ENCODE measurements around the gene FLVCR2.

The FLVCR2 gene

DNA sequence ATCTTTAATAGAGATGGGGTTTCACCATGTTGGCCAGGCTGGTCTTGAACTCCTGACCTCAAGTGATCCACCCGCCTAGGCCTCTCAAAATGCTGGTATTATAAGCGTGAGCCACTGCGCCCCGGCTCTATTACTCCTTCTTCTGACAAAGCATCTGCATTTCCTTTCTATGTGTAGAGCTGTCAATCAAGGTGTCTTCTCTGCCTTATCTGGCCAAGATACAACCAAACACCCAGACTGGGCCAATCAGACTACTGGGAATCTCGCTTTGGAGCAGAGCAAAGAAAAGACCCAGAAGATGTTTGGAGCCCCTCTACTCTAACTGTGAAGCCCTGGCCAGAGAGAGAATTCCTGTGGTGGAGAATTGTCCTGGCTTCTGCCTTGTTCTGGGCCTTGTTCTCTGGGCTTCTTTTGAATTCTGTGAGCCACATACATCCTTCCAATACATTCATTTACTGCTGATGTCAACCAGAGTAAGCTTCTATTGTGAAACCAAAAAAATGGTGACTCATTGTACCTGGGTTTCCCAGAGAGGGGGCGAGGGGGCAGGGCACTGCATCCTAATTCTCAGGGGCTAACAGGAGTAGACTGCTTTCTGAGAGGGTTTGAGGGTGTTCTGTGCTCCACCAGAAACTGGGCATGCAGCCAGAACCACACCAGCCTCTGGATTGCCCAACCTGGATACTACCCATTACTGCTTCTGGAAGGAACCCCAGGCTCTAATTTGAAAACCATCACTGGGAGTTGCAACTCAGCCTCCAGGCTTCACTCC lies 18.8 kb upstream of the FLVCR2 start:
- TF ChIP-seq EZH2phosphoT487 (IDR thresholded peaks at IDR 0.05; ENCODE audit: low read length) (no peak), EZH2 (optimal IDR thresholded peaks at IDR 0.05; ENCODE audit: low read depth, low read length) (no peak)
- TF ChIP-seq, protein P1, sequence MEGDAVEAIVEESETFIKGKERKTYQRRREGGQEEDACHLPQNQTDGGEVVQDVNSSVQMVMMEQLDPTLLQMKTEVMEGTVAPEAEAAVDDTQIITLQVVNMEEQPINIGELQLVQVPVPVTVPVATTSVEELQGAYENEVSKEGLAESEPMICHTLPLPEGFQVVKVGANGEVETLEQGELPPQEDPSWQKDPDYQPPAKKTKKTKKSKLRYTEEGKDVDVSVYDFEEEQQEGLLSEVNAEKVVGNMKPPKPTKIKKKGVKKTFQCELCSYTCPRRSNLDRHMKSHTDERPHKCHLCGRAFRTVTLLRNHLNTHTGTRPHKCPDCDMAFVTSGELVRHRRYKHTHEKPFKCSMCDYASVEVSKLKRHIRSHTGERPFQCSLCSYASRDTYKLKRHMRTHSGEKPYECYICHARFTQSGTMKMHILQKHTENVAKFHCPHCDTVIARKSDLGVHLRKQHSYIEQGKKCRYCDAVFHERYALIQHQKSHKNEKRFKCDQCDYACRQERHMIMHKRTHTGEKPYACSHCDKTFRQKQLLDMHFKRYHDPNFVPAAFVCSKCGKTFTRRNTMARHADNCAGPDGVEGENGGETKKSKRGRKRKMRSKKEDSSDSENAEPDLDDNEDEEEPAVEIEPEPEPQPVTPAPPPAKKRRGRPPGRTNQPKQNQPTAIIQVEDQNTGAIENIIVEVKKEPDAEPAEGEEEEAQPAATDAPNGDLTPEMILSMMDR (IDR thresholded peaks at IDR 0.05; ENCODE audit: low read length), result no peak
- Histone ChIP-seq H3K4me1 (ENCODE audit: low read length) (peaks cover 7% of the 10 kb centered on the region; the same call in 1 of the 2 replicates), H3F3A (ENCODE audit: insufficient read depth, low read length) (no peaks in the 10 kb centered on the region), H2AFZ (ENCODE audit: low read length) (no peak overlapping the region), H3K4me3 (ENCODE audit: low read length) (no peak overlapping the region), H3K36me3 (replicated peaks; ENCODE audit: insufficient read depth, low read length) (no peaks in the 10 kb centered on the region), H3K9me3 (replicated peaks; ENCODE audit: insufficient read depth, low read length) (no peaks in the 10 kb centered on the region), H3K4me2 (ENCODE audit: low read depth, low read length) (no peak overlapping the region), H3K9me2 (replicated peaks; ENCODE audit: insufficient read depth, low read length) (no peaks in the 10 kb centered on the region), H3K27me3 (replicated peaks; ENCODE audit: insufficient read depth, low read length) (no peaks in the 10 kb centered on the region), H3K79me2 (ENCODE audit: low read length) (no peaks in the 10 kb centered on the region), H3K9ac (ENCODE audit: low read length) (no peak overlapping the region), H3K27ac (ENCODE audit: low read length) (no peak overlapping the region), H4K20me1 (ENCODE audit: insufficient read depth, low read length) (no peaks in the 10 kb centered on the region)
- DNase-seq, result peak; percentile 21

DNA sequence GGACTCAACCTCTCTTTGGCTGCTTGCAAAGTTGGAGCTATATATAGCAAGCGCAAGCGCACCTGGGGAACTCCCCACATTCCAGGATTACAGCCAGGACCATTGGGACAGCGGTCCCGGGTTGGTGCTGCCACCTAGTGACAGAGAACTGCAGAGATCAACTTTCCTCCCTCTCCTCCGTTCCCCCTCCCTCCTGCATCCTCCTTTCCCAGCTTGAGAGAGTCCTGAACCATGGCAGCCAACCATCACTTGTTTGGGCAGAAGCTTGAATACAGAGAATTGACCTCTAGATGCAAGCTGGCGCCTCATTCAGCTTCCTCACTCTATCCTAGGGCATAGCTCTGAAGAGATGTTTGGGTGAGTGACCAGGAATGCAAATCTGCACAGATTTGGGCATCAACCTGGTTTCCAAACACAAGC lies 17.4 kb upstream of the FLVCR2 start:
- Histone ChIP-seq H3F3A (ENCODE audit: insufficient read depth, low read length) (no peaks in the 10 kb centered on the region), H3K36me3 (replicated peaks; ENCODE audit: insufficient read depth, low read length) (no peaks in the 10 kb centered on the region), H3K9me3 (replicated peaks; ENCODE audit: insufficient read depth, low read length) (no peaks in the 10 kb centered on the region), H4K20me1 (ENCODE audit: insufficient read depth, low read length) (no peaks in the 10 kb centered on the region), H3K9me2 (replicated peaks; ENCODE audit: insufficient read depth, low read length) (no peaks in the 10 kb centered on the region), H3K79me2 (ENCODE audit: low read length) (no peaks in the 10 kb centered on the region), H3K27ac (ENCODE audit: low read length) (no peak overlapping the region), H2AFZ (ENCODE audit: low read length) (no peak overlapping the region), H3K4me1 (ENCODE audit: low read length) (peaks cover 7% of the 10 kb centered on the region; the same call in 1 of the 2 replicates), H3K4me2 (ENCODE audit: low read depth, low read length) (peak overlapping the region; percentile 48; the same call in 1 of the 2 replicates), H3K4me3 (ENCODE audit: low read length) (no peak overlapping the region), H3K27me3 (replicated peaks; ENCODE audit: insufficient read depth, low read length) (no peaks in the 10 kb centered on the region), H3K9ac (ENCODE audit: low read length) (no peak overlapping the region)
- TF ChIP-seq EZH2phosphoT487 (IDR thresholded peaks at IDR 0.05; ENCODE audit: low read length), result no peak
- TF ChIP-seq, protein P1 (IDR thresholded peaks at IDR 0.05; ENCODE audit: low read length), result peak; percentile 60
- DNase-seq, result peak; percentile 19

DNA sequence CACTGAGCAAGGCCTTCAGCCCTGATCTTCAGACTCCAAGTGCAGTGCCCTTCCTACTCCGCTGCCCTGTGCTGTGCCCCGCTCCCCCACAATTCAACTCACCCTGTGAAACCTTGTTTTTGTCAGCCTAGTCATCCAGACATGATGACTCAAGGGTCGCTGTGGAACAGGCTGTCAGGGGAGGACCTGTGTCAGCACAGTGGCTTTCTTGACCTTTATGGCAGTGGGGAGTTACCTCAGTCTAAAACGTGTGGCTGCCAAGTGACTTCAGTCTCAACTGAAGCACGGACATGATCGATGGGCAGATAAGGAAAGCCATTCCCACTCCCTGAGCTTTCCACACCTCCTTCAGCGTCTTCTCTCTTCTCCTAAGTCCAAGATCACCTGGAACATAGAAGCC lies 16.3 kb upstream of the FLVCR2 start:
- DNase-seq, result no peak
- Histone ChIP-seq H3K79me2 (ENCODE audit: low read length) (no peaks in the 10 kb centered on the region), H3K9me3 (replicated peaks; ENCODE audit: insufficient read depth, low read length) (no peaks in the 10 kb centered on the region), H3K36me3 (replicated peaks; ENCODE audit: insufficient read depth, low read length) (no peaks in the 10 kb centered on the region), H4K20me1 (ENCODE audit: insufficient read depth, low read length) (no peaks in the 10 kb centered on the region), H2AFZ (ENCODE audit: low read length) (no peak overlapping the region), H3F3A (ENCODE audit: insufficient read depth, low read length) (no peaks in the 10 kb centered on the region), H3K4me3 (ENCODE audit: low read length) (no peak overlapping the region), H3K4me2 (ENCODE audit: low read depth, low read length) (no peak overlapping the region), H3K27me3 (replicated peaks; ENCODE audit: insufficient read depth, low read length) (no peaks in the 10 kb centered on the region), H3K9ac (ENCODE audit: low read length) (no peak overlapping the region), H3K9me2 (replicated peaks; ENCODE audit: insufficient read depth, low read length) (no peaks in the 10 kb centered on the region), H3K27ac (ENCODE audit: low read length) (no peak overlapping the region), H3K4me1 (ENCODE audit: low read length) (peaks cover 7% of the 10 kb centered on the region; the same call in 1 of the 2 replicates)
- TF ChIP-seq EZH2phosphoT487 (IDR thresholded peaks at IDR 0.05; ENCODE audit: low read length) (no peak), EZH2 (optimal IDR thresholded peaks at IDR 0.05; ENCODE audit: low read depth, low read length) (no peak)
- TF ChIP-seq, protein P1 (IDR thresholded peaks at IDR 0.05; ENCODE audit: low read length), result no peak

Data from MM.1S (cell line).